Natural killer cell (primary cell): ENCODE data around the gene MAP6D1. TPM values are rescaled to one million over a fixed set of nuclear protein-coding genes. Genes with fewer than 3 reads are reported as not detected.

ENCODE experiments used
- ATAC-seq, 3 donors: fragments of 150-1000 bp in 2 of 3; fragments of 200-7000 bp in 1 of 3; cut with Tn5 transposase; 1 replicate in 1 of 3; 2 replicates in 2 of 3; pipeline ENCODE4 v1.10.0; 2021; ENCODE audit warnings: mild to moderate bottlenecking in 2 of 3, moderate library complexity in 2 of 3
- DNase-seq, 2 donors: peaks; one replicate each; pipeline versions ENCODE4 v3.0.0 to v3.0.0-alpha.2; 2013 to 2021; ENCODE audit warnings: mixed read lengths in 1 of 2
- H3K27ac ChIP-seq: one replicate; pipeline ENCODE4 v1.5.1; 2013; ENCODE audit warnings: mild to moderate bottlenecking, low read length
- H3K27me3 ChIP-seq: one replicate; pipeline ENCODE4 v1.6.1; 2013; ENCODE audit warnings: low read length; ENCODE audit not compliant: control insufficient read depth, insufficient read depth
- H3K36me3 ChIP-seq: one replicate; pipeline ENCODE4 v1.6.1; 2013; ENCODE audit warnings: low read length; ENCODE audit not compliant: control insufficient read depth, insufficient read depth
- H3K4me1 ChIP-seq: one replicate; pipeline ENCODE4 v1.6.1; 2013; ENCODE audit warnings: low read length; ENCODE audit not compliant: control insufficient read depth, insufficient read depth
- H3K4me3 ChIP-seq: one replicate; pipeline ENCODE4 v1.5.1; 2013; ENCODE audit warnings: low read length
- H3K9me3 ChIP-seq: one replicate; pipeline ENCODE4 v1.6.1; 2013; ENCODE audit warnings: low read length; ENCODE audit not compliant: control insufficient read depth, insufficient read depth
- H3K27ac Mint-ChIP-seq, 2 donors: one replicate each; pipeline ENCODE4 v1.8.0; 2022; ENCODE audit warnings: mild to moderate bottlenecking in 2 of 2, mixed read lengths in 2 of 2, moderate library complexity in 1 of 2
- H3K27me3 Mint-ChIP-seq, 2 donors: one replicate each; pipeline ENCODE4 v1.8.0; 2022; ENCODE audit warnings: low read depth in 2 of 2, mixed read lengths in 2 of 2
- H3K36me3 Mint-ChIP-seq: one replicate; pipeline ENCODE4 v1.8.0; 2022; ENCODE audit warnings: mixed read lengths
- H3K4me1 Mint-ChIP-seq, 2 donors: one replicate each; pipeline ENCODE4 v1.8.0; 2022; ENCODE audit warnings: mixed read lengths in 2 of 2
- H3K4me3 Mint-ChIP-seq: one replicate; pipeline ENCODE4 v1.8.0; 2022; ENCODE audit warnings: mild to moderate bottlenecking, moderate library complexity, mixed read lengths
- H3K9me3 Mint-ChIP-seq, 2 donors: one replicate each; pipeline ENCODE4 v1.8.0; 2022; ENCODE audit warnings: mixed read lengths in 2 of 2
- WGBS: methylation state at CpG from one replicate; pipeline ENCODE4 v1.1.7; 2013; ENCODE audit warnings: missing lambda C conversion rate; ENCODE audit not compliant: insufficient coverage; 5-methylcytosine and 5-hydroxymethylcytosine counted together
- intact Hi-C: fragments of 100-400 bp; cut with micrococcal nuclease; formaldehyde crosslinking; loops from one replicate; pipeline ENCODE4 v1.14.2; 2022
- total RNA-seq, 4 donors: library from RNA; stranded (reverse); fragments of 120-200 nt in 1 of 4; gene quantifications; one replicate each; pipeline versions ENCODE4 v1.2.3 to v1.2.4, GENCODE V29; 2013 to 2022
- TF ChIP-seq, protein P1 (sequence below): fragments of 200-600 bp; IDR thresholded peaks from one replicate; pipeline ENCODE4 v1.8.0; 2022; ENCODE audit warnings: antibody characterized with exemption

Gene MAP6D1
- total RNA-seq, 3 donors from 2014 or later (not counting 1 experiment from before 2014, with no cell fraction given): 0.70 to 2.4 TPM; not detected in 1

DNA sequence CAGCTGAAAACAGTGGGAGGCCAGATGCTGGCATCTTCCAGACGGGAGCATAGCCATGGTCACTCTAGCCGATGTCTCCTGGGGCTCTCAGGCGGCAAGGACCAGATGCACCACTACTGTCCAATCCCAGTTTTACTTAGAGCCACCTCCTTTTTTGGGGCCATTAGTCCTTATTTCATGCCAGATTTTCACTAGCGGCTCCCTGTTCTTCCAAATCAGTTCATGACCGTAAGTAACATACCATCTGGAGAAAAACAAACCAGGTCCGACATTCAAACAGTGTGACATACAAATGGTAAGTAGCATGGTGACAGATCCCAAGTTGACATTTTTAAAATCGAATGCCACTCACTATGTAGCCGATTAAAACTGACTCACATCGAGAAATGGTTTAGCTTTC lies 4.1 kb upstream of the MAP6D1 start:
- Mint-ChIP-seq H3K4me1 (peaks cover 3% of the 10 kb centered on the region in 2 donors), H3K36me3 (no peaks in the 10 kb centered on the region), H3K27me3 (no peaks in the 10 kb centered on the region), H3K27ac (no peak overlapping the region), H3K9me3 (no peaks in the 10 kb centered on the region), H3K4me3 (no peak overlapping the region)
- peaks cover 32% of the 10 kb centered on the region for H3K36me3 ChIP-seq
- WGBS: over 99% methylated on average over 8 of the region's 9 CpGs
- DNase-seq (no peak), ATAC-seq (no peak)
- no peak overlapping the region for H3K4me3 ChIP-seq
- H3K9me3 ChIP-seq: no peaks in the 10 kb centered on the region
- H3K27me3 ChIP-seq: no peaks in the 10 kb centered on the region
- peaks cover 6% of the 10 kb centered on the region for H3K4me1 ChIP-seq
- intact Hi-C loops: no loop called here
- TF ChIP-seq, protein P1, sequence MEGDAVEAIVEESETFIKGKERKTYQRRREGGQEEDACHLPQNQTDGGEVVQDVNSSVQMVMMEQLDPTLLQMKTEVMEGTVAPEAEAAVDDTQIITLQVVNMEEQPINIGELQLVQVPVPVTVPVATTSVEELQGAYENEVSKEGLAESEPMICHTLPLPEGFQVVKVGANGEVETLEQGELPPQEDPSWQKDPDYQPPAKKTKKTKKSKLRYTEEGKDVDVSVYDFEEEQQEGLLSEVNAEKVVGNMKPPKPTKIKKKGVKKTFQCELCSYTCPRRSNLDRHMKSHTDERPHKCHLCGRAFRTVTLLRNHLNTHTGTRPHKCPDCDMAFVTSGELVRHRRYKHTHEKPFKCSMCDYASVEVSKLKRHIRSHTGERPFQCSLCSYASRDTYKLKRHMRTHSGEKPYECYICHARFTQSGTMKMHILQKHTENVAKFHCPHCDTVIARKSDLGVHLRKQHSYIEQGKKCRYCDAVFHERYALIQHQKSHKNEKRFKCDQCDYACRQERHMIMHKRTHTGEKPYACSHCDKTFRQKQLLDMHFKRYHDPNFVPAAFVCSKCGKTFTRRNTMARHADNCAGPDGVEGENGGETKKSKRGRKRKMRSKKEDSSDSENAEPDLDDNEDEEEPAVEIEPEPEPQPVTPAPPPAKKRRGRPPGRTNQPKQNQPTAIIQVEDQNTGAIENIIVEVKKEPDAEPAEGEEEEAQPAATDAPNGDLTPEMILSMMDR: no peak
- no peak overlapping the region for H3K27ac ChIP-seq

GRCh38 chr3:183828538-183828870 lies 3.1 kb upstream of the MAP6D1 start:
- no peaks in the 10 kb centered on the region for H3K9me3 Mint-ChIP-seq
- DNase-seq (no peak), ATAC-seq (no peak)
- TF ChIP-seq, protein P1: no peak
- no peaks in the 10 kb centered on the region for H3K27me3 Mint-ChIP-seq
- no peak overlapping the region for H3K4me3 ChIP-seq
- intact Hi-C loops: no loop called here
- H3K27ac Mint-ChIP-seq: no peak overlapping the region
- peaks cover 27% of the 10 kb centered on the region for H3K36me3 ChIP-seq
- no peaks in the 10 kb centered on the region for H3K27me3 ChIP-seq
- no peaks in the 10 kb centered on the region for H3K9me3 ChIP-seq
- no peaks in the 10 kb centered on the region for H3K36me3 Mint-ChIP-seq
- H3K4me1 ChIP-seq: peaks cover 8% of the 10 kb centered on the region
- H3K4me3 Mint-ChIP-seq: no peak overlapping the region
- H3K27ac ChIP-seq: no peak overlapping the region
- peaks cover 11% of the 10 kb centered on the region in 2 donors for H3K4me1 Mint-ChIP-seq
- over 99% methylated on average over 7 of the region's 7 CpGs for WGBS

DNA sequence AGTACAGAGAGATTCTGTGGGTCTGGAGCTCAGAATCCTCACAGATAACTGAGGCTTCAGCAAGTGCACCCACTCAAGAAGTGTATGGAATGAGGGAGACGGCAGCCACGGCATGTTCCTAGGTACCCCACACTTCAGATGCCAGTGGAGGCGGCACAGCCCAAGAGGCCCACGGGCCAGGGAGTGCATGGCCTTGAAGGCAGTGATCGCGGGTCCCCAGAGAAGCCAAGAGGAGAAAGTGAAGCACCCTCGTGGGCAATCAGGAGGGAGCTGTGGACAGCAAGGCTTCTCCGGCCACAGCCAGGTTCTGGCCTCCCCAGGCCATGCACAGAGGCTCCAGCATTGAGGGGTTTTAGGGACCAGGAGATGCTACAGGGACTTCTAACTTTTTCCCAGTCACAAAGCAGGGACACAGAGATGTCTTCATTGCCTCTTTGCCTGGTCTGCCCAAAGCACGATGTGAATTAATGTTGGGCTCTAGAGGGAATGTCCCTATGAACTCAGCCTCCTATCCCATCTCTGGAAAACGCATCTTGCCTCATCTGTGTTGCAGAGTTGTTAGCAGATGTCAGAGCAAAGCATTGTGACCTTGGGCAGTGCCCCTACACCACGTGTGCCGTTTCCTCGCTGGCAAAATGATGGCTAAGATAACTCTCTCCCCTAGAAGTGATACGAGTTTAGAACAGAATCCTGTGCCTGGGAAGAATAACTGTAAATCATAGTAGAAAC lies 2.6 kb upstream of the MAP6D1 start:
- ATAC-seq: no peak
- TF ChIP-seq, protein P1: no peak
- Histone ChIP-seq H3K4me1 (peaks cover 8% of the 10 kb centered on the region), H3K27ac (no peak overlapping the region), H3K27me3 (no peaks in the 10 kb centered on the region), H3K36me3 (peaks cover 22% of the 10 kb centered on the region), H3K4me3 (no peak overlapping the region), H3K9me3 (no peaks in the 10 kb centered on the region)
- Mint-ChIP-seq H3K27ac (no peak overlapping the region), H3K36me3 (no peaks in the 10 kb centered on the region), H3K4me3 (no peak overlapping the region), H3K27me3 (no peaks in the 10 kb centered on the region), H3K4me1 (peaks cover 11% of the 10 kb centered on the region in 2 donors), H3K9me3 (no peaks in the 10 kb centered on the region)
- no peak for DNase-seq
- intact Hi-C loops: no loop called here
- 93% methylated on average over 14 of the region's 14 CpGs for WGBS
